Prostate gland (tissue), 2 donors: Measurements from ENCODE around the gene DNAJC2.

Source experiments
- CTCF ChIP-seq, 4 experiments: fragments of 200-600 bp in 2 of 4; fragments of 450-650 bp in 2 of 4; sonication (generic) in 2 of 4; IDR thresholded peaks; 1 replicate in 3 of 4; 2 replicates in 1 of 4; pipeline ENCODE4 v1.5.1; 2016 to 2019; ENCODE audit warnings: antibody characterized with exemption in 4 of 4, mild to moderate bottlenecking in 2 of 4, moderate library complexity in 2 of 4
- POLR2AphosphoS5 ChIP-seq: sonication (generic); formaldehyde crosslinking; IDR thresholded peaks from one replicate; pipeline ENCODE4 v1.6.1; 2017; ENCODE audit warnings: antibody characterized with exemption

- TF ChIP-seq CTCF (IDR thresholded peaks at IDR 0.05) (peak in 1 of 4 experiments; percentile 7), POLR2AphosphoS5 (peak; percentile 91)
Measured at GRCh38 chr7:103344453-103345149, at the start of gene DNAJC2.
